GM12878 (cell line): ENCODE measurements around the gene DENND4C. TPM values are rescaled to one million over a fixed set of nuclear protein-coding genes. Genes with fewer than 3 reads are reported as not detected.

Source experiments
- ATAC-seq: fragments of 200-7000 bp; cut with Tn5 transposase; 3 replicates; pipeline ENCODE4 v1.9.1; 2020; ENCODE audit warnings: mild to moderate bottlenecking, moderate library complexity
- BruUV-seq: library from RNA; stranded (reverse); fragments of 400-500 nt; replicated peaks from 2 replicates; lab custom pipeline; 2021; lab: Mats Ljungman, UMichigan
- CTCF ChIA-PET: fragments of 300-600 bp; sonication (Branson Sonifier 250); formaldehyde crosslinking; extraction: SDS; loops from one replicate; lab custom pipeline; 2021; ENCODE audit warnings: inconsistent platforms; lab: Yijun Ruan, JAX
- POLR2A ChIA-PET: fragments of 350-600 bp; formaldehyde crosslinking; extraction: SDS; loops from one replicate; lab custom pipeline; 2021; ENCODE audit warnings: inconsistent platforms; lab: Charles Lee
- RAD21 ChIA-PET: fragments of 300-600 bp; sonication (Branson Sonifier 250); formaldehyde crosslinking; loops from one replicate; lab custom pipeline; 2023; ENCODE audit warnings: antibody characterized with exemption; ENCODE audit not compliant: unreplicated experiment; lab: Charles Lee
- SMC1A ChIA-PET: fragments of 300-600 bp; sonication (Branson Sonifier 250); formaldehyde crosslinking; loops from one replicate; lab custom pipeline; 2023; ENCODE audit not compliant: unreplicated experiment, uncharacterized antibody; lab: Charles Lee
- DNase-seq: peaks from one replicate; pipeline ENCODE4 v3.0.0-alpha.2; 2011; ENCODE audit warnings: low read depth, low spot score
- FAIRE-seq: peaks from 3 replicates; lab custom pipeline; 2011; peaks lifted over from hg19 to GRCh38; lab: Jason Lieb, UNC
- H2AFZ ChIP-seq: 2 replicates; pipeline ENCODE4 v1.6.0; 2011; ENCODE audit warnings: low read depth, low read length, control low read depth; ENCODE audit not compliant: control insufficient read depth
- H3K27ac ChIP-seq: 2 replicates; pipeline ENCODE4 v1.5.1; 2011; ENCODE audit warnings: control low read depth; ENCODE audit not compliant: control insufficient read depth, insufficient read depth
- H3K27me3 ChIP-seq, 2 experiments: replicated peaks in 1 of 2; 2 replicates each; pipeline versions ENCODE4 v1.6.0 to v1.6.1; 2011; ENCODE audit warnings: low read length in 1 of 2; ENCODE audit not compliant: control insufficient read depth in 2 of 2, insufficient read depth in 2 of 2
- H3K36me3 ChIP-seq, 2 experiments: 2 replicates each; pipeline ENCODE4 v1.5.1; 2011; ENCODE audit warnings: low read length in 1 of 2; ENCODE audit not compliant: control insufficient read depth in 2 of 2, insufficient read depth in 2 of 2
- H3K4me1 ChIP-seq: 2 replicates; pipeline ENCODE4 v1.6.1; 2011; ENCODE audit warnings: mild to moderate bottlenecking, low read length, moderate library complexity, mixed read lengths; ENCODE audit not compliant: control insufficient read depth, insufficient read depth
- H3K4me2 ChIP-seq: 2 replicates; pipeline ENCODE4 v1.6.0; 2011; ENCODE audit warnings: control low read depth; ENCODE audit not compliant: control insufficient read depth, insufficient read depth
- H3K4me3 ChIP-seq: fragments of 200-600 bp; sonication (generic); 2 replicates; pipeline ENCODE4 v1.5.1; 2016
- H3K79me2 ChIP-seq: 2 replicates; pipeline ENCODE4 v1.6.0; 2011; ENCODE audit warnings: low read length; ENCODE audit not compliant: control insufficient read depth, insufficient read depth
- H3K9ac ChIP-seq: 2 replicates; pipeline ENCODE4 v1.8.0; 2011; ENCODE audit warnings: low read length, control low read depth, mixed read lengths; ENCODE audit not compliant: control insufficient read depth, insufficient read depth
- H3K9me3 ChIP-seq: replicated peaks from 3 replicates; pipeline ENCODE4 v1.5.1; 2011; ENCODE audit warnings: mild to moderate bottlenecking, low read length; ENCODE audit not compliant: control insufficient read depth, insufficient read depth
- H4K20me1 ChIP-seq: 2 replicates; pipeline ENCODE4 v1.6.0; 2011; ENCODE audit not compliant: control insufficient read depth, insufficient read depth
- CBFB ChIP-seq: IDR thresholded peaks from 2 replicates; pipeline ENCODE4 v1.6.1; 2016; ENCODE audit warnings: antibody characterized with exemption, low read depth
- GABPA ChIP-seq: IDR thresholded peaks from 2 replicates; pipeline ENCODE4 v1.6.1; 2014; ENCODE audit warnings: antibody characterized with exemption, low read depth, mild to moderate bottlenecking, inconsistent platforms
- IKZF1 ChIP-seq: fragments of 450-650 bp; conservative IDR thresholded peaks from 2 replicates; pipeline ENCODE4 v1.6.1; 2017; ENCODE audit warnings: antibody characterized with exemption, mild to moderate bottlenecking
- KDM1A ChIP-seq: fragments of 200-600 bp; sonication (generic); IDR thresholded peaks from 2 replicates; pipeline ENCODE4 v1.6.1; 2016; ENCODE audit warnings: borderline replicate concordance
- KLF5 ChIP-seq: fragments of 450-650 bp; IDR thresholded peaks from 2 replicates; pipeline ENCODE4 v1.6.1; 2014; ENCODE audit warnings: mild to moderate bottlenecking; ENCODE audit not compliant: partially characterized antibody
- NFIC ChIP-seq: IDR thresholded peaks from 2 replicates; pipeline ENCODE4 v1.6.1; 2012; ENCODE audit warnings: low read depth, mild to moderate bottlenecking, inconsistent platforms, low read length, moderate library complexity
- NRF1 ChIP-seq: conservative IDR thresholded peaks from 2 replicates; pipeline ENCODE4 v1.6.1; 2011; ENCODE audit warnings: mild to moderate bottlenecking, low read depth, low read length, improper control_type of control experiment
- PAX8 ChIP-seq: fragments of 450-650 bp; IDR thresholded peaks from 2 replicates; pipeline ENCODE4 v1.6.1; 2017; ENCODE audit warnings: mild to moderate bottlenecking, moderate library complexity
- TAF1 ChIP-seq: IDR thresholded peaks from 2 replicates; pipeline ENCODE4 v1.6.1; 2011; ENCODE audit warnings: mild to moderate bottlenecking, low read depth, low read length, borderline replicate concordance
- WGBS: methylation state at CpG from one replicate; pipeline ENCODE4 v1.1.6; 2016; ENCODE audit warnings: low lambda C conversion rate; ENCODE audit not compliant: insufficient replicate concordance, insufficient coverage; ENCODE audit errors: missing lambda C conversion rate; 5-methylcytosine and 5-hydroxymethylcytosine counted together
- in situ Hi-C: fragments of 300-500 bp; cut with MboI; formaldehyde crosslinking; loops from 9 replicates; pipeline ENCODE4 v1.14.3; 2018; ENCODE audit warnings: mixed read lengths
- intact Hi-C: fragments of 100-400 bp; cut with micrococcal nuclease; formaldehyde crosslinking; loops from one replicate; pipeline ENCODE4 v1.14.2; 2022; ENCODE audit not compliant: unreplicated experiment
- polyA plus RNA-seq, 11 experiments: library from polyadenylated mRNA; depleted of rRNA in 4 of 11; unstranded in 6 of 11; stranded (reverse) in 5 of 11; fragments of >200 nt; fragmentation: Nextera tagmentation in 4 of 11; fragmentation: Illumina TruSeq in 1 of 11; extraction: Ambion mirVana in 4 of 11; extraction: Trizol in 1 of 11; gene quantifications; 1 replicate in 1 of 11; 2 replicates in 10 of 11; pipeline versions ENCODE4 v1.2.1 to v1.2.3, GENCODE V29; 2011 to 2016; ENCODE audit warnings: inconsistent platforms in 2 of 11, missing spikeins in 2 of 11, low read depth in 1 of 11
- total RNA-seq, 4 experiments: library from RNA; depleted of rRNA in 3 of 4; stranded (reverse); fragments of >200 nt in 3 of 4; fragmentation: Illumina TruSeq in 1 of 4; extraction: Trizol in 1 of 4; gene quantifications; 2 replicates each; pipeline versions ENCODE4 v1.2.1 to v1.2.3, GENCODE V29; 2013 to 2021
- TF ChIP-seq, protein P1 (sequence below): fragments of 450-650 bp; formaldehyde crosslinking; IDR thresholded peaks from 2 replicates; pipeline ENCODE4 v1.4.0; 2020; ENCODE audit warnings: mild to moderate bottlenecking, moderate library complexity
- TF ChIP-seq, protein P2 (sequence below), 3 experiments: IDR thresholded peaks in 2 of 3; conservative IDR thresholded peaks in 1 of 3; 2 replicates each; pipeline ENCODE4 v1.5.1; 2011; ENCODE audit warnings: low read depth in 3 of 3, low read length in 3 of 3, mild to moderate bottlenecking in 3 of 3, control low read depth in 2 of 3, moderate library complexity in 2 of 3, inconsistent platforms in 1 of 3, mixed read lengths in 1 of 3; ENCODE audit not compliant: control insufficient read depth in 2 of 3, insufficient read depth in 1 of 3; ENCODE audit errors: extremely low read depth in 1 of 3
- TF ChIP-seq, protein P3 (sequence below): IDR thresholded peaks from 2 replicates; pipeline ENCODE4 v1.6.1; 2012; ENCODE audit warnings: low read depth, low read length, improper control_type of control experiment
- TF ChIP-seq, protein P4 (sequence below): fragments of 450-650 bp; IDR thresholded peaks from 2 replicates; pipeline ENCODE4 v1.6.1; 2018; ENCODE audit warnings: mild to moderate bottlenecking, low read depth, moderate library complexity; ENCODE audit not compliant: partially characterized antibody

Gene DENND4C
- total and polyA plus RNA-seq, 10 of the 15 experiments (the other 5 are each of a cell fraction or from before 2014, with no cell fraction given) = 8.2 to 49.3 (median 24.7) TPM

DNA sequence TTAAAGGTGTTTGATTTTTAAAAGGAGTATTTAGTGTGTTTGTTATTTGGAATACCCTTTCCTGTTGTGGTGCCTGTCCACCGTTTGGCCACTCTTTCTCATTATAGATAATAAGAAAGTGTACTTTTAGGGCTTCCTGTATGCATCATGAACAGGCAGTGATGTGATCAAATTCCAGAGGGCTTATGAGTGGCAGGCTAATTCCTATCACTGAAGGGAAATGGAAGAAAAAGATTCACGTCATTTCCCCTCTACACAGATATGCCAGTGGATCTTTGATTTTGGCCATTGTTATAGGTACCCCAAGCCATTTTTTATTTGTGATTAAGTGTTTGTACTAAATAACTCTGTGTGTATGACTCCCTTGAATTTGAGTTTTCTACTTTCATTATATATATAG is 112.5 kb downstream of the DENND4C start (continued):
- TF ChIP-seq TAF1 (no peak), NRF1 (no peak)
- TF ChIP-seq, all 136 proteins: peak for 0

DNA sequence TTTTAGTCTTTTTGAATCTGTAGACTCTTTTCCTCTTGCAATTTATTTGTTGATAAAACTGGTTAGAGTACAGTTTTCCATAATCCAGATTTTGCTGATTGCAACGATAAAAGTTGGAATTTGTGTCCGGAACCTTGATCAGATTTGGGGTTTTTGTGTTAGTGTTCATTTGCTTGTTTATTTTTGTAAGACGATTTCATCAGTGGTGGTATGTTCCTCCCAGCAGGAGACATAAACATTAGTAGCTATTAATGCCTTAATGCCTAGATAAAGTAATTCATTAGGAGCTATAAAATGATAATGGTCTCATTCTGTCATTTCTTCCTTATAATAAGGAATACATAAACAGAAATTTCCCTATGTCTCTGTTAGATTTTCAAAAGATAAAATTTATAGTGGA is 128.2 kb downstream of the DENND4C start:
- no peaks in the 10 kb centered on the region for H4K20me1 ChIP-seq
- RAD21 ChIA-PET = no interaction called here
- H3K4me3 ChIP-seq = no peak overlapping the region
- H3K79me2 ChIP-seq = no peaks in the 10 kb centered on the region
- ATAC-seq = no peak
- no peaks in the 10 kb centered on the region for H3K4me1 ChIP-seq
- DNase-seq = no peak
- intact Hi-C loops (no loop called here), in situ Hi-C loops (no loop called here)
- SMC1A ChIA-PET = interaction anchor here (0.7 to 1.1 kb wide), 6 partner anchors 11 to 126 kb away, joined by 3 to 4 read pairs (median 3); no protein-coding TSS in a partner anchor
- H2AFZ ChIP-seq = no peak overlapping the region
- 100% methylated on average over 3 of the region's 3 CpGs for WGBS
- H3K9me3 ChIP-seq = no peaks in the 10 kb centered on the region
- H3K27me3 ChIP-seq = no peaks in the 10 kb centered on the region
- H3K27ac ChIP-seq = no peak overlapping the region
- POLR2A ChIA-PET = interaction anchor here (1.0 kb wide), 1 partner anchor 126 kb away, joined by 3 read pairs; no protein-coding TSS in a partner anchor
- BruUV-seq = no TSS peak
- H3K36me3 ChIP-seq = peaks cover 0 to 18% of the 10 kb centered on the region in 2 experiments
- CTCF ChIA-PET = interaction anchor here (0.9 to 1.5 kb wide), 4 partner anchors 19 to 107 kb away, joined by 3 read pairs; no protein-coding TSS in a partner anchor
- H3K4me2 ChIP-seq = no peak overlapping the region
- H3K9ac ChIP-seq = no peak overlapping the region
- no peak for FAIRE-seq
- TF ChIP-seq IKZF1 = no peak
- no peak for TF ChIP-seq CBFB
- no peak for TF ChIP-seq KDM1A
- TF ChIP-seq, protein P1, sequence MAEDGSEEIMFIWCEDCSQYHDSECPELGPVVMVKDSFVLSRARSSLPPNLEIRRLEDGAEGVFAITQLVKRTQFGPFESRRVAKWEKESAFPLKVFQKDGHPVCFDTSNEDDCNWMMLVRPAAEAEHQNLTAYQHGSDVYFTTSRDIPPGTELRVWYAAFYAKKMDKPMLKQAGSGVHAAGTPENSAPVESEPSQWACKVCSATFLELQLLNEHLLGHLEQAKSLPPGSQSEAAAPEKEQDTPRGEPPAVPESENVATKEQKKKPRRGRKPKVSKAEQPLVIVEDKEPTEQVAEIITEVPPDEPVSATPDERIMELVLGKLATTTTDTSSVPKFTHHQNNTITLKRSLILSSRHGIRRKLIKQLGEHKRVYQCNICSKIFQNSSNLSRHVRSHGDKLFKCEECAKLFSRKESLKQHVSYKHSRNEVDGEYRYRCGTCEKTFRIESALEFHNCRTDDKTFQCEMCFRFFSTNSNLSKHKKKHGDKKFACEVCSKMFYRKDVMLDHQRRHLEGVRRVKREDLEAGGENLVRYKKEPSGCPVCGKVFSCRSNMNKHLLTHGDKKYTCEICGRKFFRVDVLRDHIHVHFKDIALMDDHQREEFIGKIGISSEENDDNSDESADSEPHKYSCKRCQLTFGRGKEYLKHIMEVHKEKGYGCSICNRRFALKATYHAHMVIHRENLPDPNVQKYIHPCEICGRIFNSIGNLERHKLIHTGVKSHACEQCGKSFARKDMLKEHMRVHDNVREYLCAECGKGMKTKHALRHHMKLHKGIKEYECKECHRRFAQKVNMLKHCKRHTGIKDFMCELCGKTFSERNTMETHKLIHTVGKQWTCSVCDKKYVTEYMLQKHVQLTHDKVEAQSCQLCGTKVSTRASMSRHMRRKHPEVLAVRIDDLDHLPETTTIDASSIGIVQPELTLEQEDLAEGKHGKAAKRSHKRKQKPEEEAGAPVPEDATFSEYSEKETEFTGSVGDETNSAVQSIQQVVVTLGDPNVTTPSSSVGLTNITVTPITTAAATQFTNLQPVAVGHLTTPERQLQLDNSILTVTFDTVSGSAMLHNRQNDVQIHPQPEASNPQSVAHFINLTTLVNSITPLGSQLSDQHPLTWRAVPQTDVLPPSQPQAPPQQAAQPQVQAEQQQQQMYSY (CRISPR knock-in tag) = no peak
- TF ChIP-seq, protein P2, sequence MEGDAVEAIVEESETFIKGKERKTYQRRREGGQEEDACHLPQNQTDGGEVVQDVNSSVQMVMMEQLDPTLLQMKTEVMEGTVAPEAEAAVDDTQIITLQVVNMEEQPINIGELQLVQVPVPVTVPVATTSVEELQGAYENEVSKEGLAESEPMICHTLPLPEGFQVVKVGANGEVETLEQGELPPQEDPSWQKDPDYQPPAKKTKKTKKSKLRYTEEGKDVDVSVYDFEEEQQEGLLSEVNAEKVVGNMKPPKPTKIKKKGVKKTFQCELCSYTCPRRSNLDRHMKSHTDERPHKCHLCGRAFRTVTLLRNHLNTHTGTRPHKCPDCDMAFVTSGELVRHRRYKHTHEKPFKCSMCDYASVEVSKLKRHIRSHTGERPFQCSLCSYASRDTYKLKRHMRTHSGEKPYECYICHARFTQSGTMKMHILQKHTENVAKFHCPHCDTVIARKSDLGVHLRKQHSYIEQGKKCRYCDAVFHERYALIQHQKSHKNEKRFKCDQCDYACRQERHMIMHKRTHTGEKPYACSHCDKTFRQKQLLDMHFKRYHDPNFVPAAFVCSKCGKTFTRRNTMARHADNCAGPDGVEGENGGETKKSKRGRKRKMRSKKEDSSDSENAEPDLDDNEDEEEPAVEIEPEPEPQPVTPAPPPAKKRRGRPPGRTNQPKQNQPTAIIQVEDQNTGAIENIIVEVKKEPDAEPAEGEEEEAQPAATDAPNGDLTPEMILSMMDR (IDR thresholded peaks at IDR 0.05 in 2 of 3, conservative IDR thresholded peaks at IDR 0.05 in 1 of 3; ENCODE audit: control insufficient read depth in 2 of 3, extremely low read depth in 1 of 3, insufficient read depth in 1 of 3, low read depth in 3 of 3, low read length in 3 of 3) = no peak
- TF ChIP-seq NFIC = no peak
- TF ChIP-seq, protein P3, sequence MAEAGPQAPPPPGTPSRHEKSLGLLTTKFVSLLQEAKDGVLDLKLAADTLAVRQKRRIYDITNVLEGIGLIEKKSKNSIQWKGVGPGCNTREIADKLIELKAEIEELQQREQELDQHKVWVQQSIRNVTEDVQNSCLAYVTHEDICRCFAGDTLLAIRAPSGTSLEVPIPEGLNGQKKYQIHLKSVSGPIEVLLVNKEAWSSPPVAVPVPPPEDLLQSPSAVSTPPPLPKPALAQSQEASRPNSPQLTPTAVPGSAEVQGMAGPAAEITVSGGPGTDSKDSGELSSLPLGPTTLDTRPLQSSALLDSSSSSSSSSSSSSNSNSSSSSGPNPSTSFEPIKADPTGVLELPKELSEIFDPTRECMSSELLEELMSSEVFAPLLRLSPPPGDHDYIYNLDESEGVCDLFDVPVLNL = no peak
- no peak for TF ChIP-seq GABPA
- no peak for TF ChIP-seq PAX8
- TF ChIP-seq KLF5 = no peak
- TF ChIP-seq, protein P4, sequence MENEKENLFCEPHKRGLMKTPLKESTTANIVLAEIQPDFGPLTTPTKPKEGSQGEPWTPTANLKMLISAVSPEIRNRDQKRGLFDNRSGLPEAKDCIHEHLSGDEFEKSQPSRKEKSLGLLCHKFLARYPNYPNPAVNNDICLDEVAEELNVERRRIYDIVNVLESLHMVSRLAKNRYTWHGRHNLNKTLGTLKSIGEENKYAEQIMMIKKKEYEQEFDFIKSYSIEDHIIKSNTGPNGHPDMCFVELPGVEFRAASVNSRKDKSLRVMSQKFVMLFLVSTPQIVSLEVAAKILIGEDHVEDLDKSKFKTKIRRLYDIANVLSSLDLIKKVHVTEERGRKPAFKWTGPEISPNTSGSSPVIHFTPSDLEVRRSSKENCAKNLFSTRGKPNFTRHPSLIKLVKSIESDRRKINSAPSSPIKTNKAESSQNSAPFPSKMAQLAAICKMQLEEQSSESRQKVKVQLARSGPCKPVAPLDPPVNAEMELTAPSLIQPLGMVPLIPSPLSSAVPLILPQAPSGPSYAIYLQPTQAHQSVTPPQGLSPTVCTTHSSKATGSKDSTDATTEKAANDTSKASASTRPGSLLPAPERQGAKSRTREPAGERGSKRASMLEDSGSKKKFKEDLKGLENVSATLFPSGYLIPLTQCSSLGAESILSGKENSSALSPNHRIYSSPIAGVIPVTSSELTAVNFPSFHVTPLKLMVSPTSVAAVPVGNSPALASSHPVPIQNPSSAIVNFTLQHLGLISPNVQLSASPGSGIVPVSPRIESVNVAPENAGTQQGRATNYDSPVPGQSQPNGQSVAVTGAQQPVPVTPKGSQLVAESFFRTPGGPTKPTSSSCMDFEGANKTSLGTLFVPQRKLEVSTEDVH = no peak
